HepG2 (cell line): ENCODE data around the gene TSC22D2. TPM values are rescaled to one million over a fixed set of nuclear protein-coding genes. Genes with fewer than 3 reads are reported as not detected.

Source experiments
- ATAC-seq: fragments of 200-7000 bp; cut with Tn5 transposase; 3 replicates; pipeline ENCODE4 v1.9.1; 2020; ENCODE audit warnings: mild to moderate bottlenecking, moderate library complexity
- BruUV-seq: library from RNA; stranded (reverse); fragments of 400-500 nt; replicated peaks from 2 replicates; lab custom pipeline; 2021; lab: Mats Ljungman, UMichigan
- CTCF ChIA-PET: fragments of 300-600 bp; formaldehyde crosslinking; extraction: SDS; loops from one replicate; lab custom pipeline; 2021; ENCODE audit warnings: low total read pairs, inconsistent platforms, low intra/inter-chr PET ratio; lab: Yijun Ruan, JAX
- POLR2A ChIA-PET: fragments of 350-600 bp; sonication (Branson Sonifier 250); formaldehyde crosslinking; loops from one replicate; lab custom pipeline; 2020; ENCODE audit warnings: antibody characterized with exemption, inconsistent platforms; lab: Yijun Ruan, JAX
- DNase-seq: peaks from one replicate; pipeline ENCODE4 v3.0.0-alpha.2; 2015; ENCODE audit warnings: low spot score
- FAIRE-seq: peaks from 3 replicates; lab custom pipeline; 2011; peaks lifted over from hg19 to GRCh38; lab: Jason Lieb, UNC
- H2AFZ ChIP-seq: one replicate; pipeline ENCODE4 v1.6.1; 2011; ENCODE audit warnings: low read length, inconsistent platforms
- H3K27ac ChIP-seq: fragments of 300-600 bp; 3 replicates; pipeline ENCODE4 v1.8.0; 2011; ENCODE audit warnings: mixed run types, mild to moderate bottlenecking, mixed read lengths, low read length, inconsistent platforms; ENCODE audit not compliant: insufficient read depth; ENCODE audit errors: extremely low read length
- H3K27me3 ChIP-seq, 2 experiments: fragments of 200-600 bp in 1 of 2; 2 replicates in 1 of 2; 3 replicates in 1 of 2; pipeline versions ENCODE4 v1.6.0 to v1.8.0; 2011; ENCODE audit warnings: low read length in 2 of 2, mild to moderate bottlenecking in 2 of 2, moderate library complexity in 2 of 2, inconsistent platforms in 1 of 2; ENCODE audit not compliant: insufficient read depth in 2 of 2, control insufficient read depth in 1 of 2
- H3K36me3 ChIP-seq, 2 experiments: fragments of 200-600 bp in 1 of 2; replicated peaks in 1 of 2; 2 replicates in 1 of 2; 3 replicates in 1 of 2; pipeline versions ENCODE4 v1.5.1 to v1.8.0; 2011; ENCODE audit warnings: low read length in 2 of 2, inconsistent platforms in 1 of 2; ENCODE audit not compliant: insufficient read depth in 2 of 2, control insufficient read depth in 1 of 2
- H3K4me1 ChIP-seq: 2 replicates; pipeline ENCODE4 v1.5.1; 2012; ENCODE audit warnings: low read length, inconsistent platforms; ENCODE audit not compliant: insufficient read depth
- H3K4me2 ChIP-seq: 2 replicates; pipeline ENCODE4 v1.6.0; 2011; ENCODE audit warnings: low read depth, low read length, inconsistent platforms
- H3K4me3 ChIP-seq, 3 experiments: fragments of 200-600 bp in 1 of 3; sonication (generic), shearing (Covaris generic) in 1 of 3; replicated peaks in 1 of 3; 2 replicates each; pipeline ENCODE4 v1.5.1; 2011 to 2016; ENCODE audit warnings: low read length in 3 of 3, inconsistent platforms in 2 of 3, low read depth in 2 of 3, mild to moderate bottlenecking in 2 of 3, control low read depth in 1 of 3, mixed read lengths in 1 of 3; ENCODE audit not compliant: insufficient read depth in 1 of 3
- H3K79me2 ChIP-seq: one replicate; pipeline ENCODE4 v1.6.1; 2011; ENCODE audit warnings: low read length, inconsistent platforms; ENCODE audit not compliant: insufficient read depth
- H3K9ac ChIP-seq: 2 replicates; pipeline ENCODE4 v1.6.0; 2011; ENCODE audit warnings: mild to moderate bottlenecking, low read depth, low read length, inconsistent platforms; ENCODE audit not compliant: insufficient read depth
- H3K9me3 ChIP-seq: 2 replicates; pipeline ENCODE4 v1.5.1; 2012; ENCODE audit warnings: mild to moderate bottlenecking, low read length
- H4K20me1 ChIP-seq: 2 replicates; pipeline ENCODE4 v1.6.0; 2011; ENCODE audit warnings: inconsistent platforms, mild to moderate bottlenecking, low read length, moderate library complexity; ENCODE audit not compliant: insufficient read depth
- GTF2F1 ChIP-seq: fragments of 150-350 bp; IDR thresholded peaks from 2 replicates; pipeline ENCODE4 v1.6.1; 2014; ENCODE audit warnings: low read length
- IKZF1 ChIP-seq: fragments of 450-650 bp; IDR thresholded peaks from 2 replicates; pipeline ENCODE4 v1.7.1; 2016
- MEIS2 ChIP-seq: sonication (generic); formaldehyde crosslinking; IDR thresholded peaks from 2 replicates; pipeline ENCODE4 v1.9.0; 2021; ENCODE audit warnings: mild to moderate bottlenecking, missing genetic modification reagents
- NCOR1 ChIP-seq: fragments of 200-600 bp; sonication (generic); IDR thresholded peaks from 2 replicates; pipeline ENCODE4 v1.7.0; 2017; ENCODE audit warnings: antibody characterized with exemption, low read length, borderline replicate concordance
- ZNF143 ChIP-seq: sonication (generic); formaldehyde crosslinking; IDR thresholded peaks from 2 replicates; pipeline ENCODE4 v1.4.0; 2020; ENCODE audit warnings: missing genetic modification reagents
- ZNF160 ChIP-seq: sonication (generic); formaldehyde crosslinking; IDR thresholded peaks from 2 replicates; pipeline ENCODE4 v1.8.0; 2022; ENCODE audit warnings: mild to moderate bottlenecking, inconsistent platforms, missing genetic modification reagents
- WGBS: methylation state at CpG from one replicate; pipeline ENCODE4 v1.1.6; 2017; ENCODE audit warnings: low lambda C conversion rate; 5-methylcytosine and 5-hydroxymethylcytosine counted together
- in situ Hi-C: cut with HindIII; loops from 2 replicates; pipeline ENCODE4 v1.10.0; 2017; ENCODE audit warnings: low pct_unique_long_range_greater_than_20kb; ENCODE audit not compliant: extremely low pct_ligation_motif_present
- intact Hi-C: fragments of 100-400 bp; cut with micrococcal nuclease; formaldehyde crosslinking; loops from one replicate; pipeline ENCODE4 v1.10.0; 2022; ENCODE audit not compliant: unreplicated experiment
- polyA plus RNA-seq, 8 experiments: library from polyadenylated mRNA; depleted of rRNA in 3 of 8; stranded (reverse) in 7 of 8; unstranded in 1 of 8; fragments of >200 nt; fragmentation: Illumina TruSeq in 4 of 8; extraction: Trizol in 4 of 8; gene quantifications; 2 replicates each; pipeline versions ENCODE4 v1.2.1 to v1.2.3, GENCODE V29; 2011 to 2016; ENCODE audit warnings: low read depth in 4 of 8, missing spikeins in 1 of 8, mixed read lengths in 1 of 8; ENCODE audit not compliant: insufficient read depth in 1 of 8
- total RNA-seq, 5 experiments: library from RNA; depleted of rRNA; stranded (reverse); fragments of >200 nt; fragmentation: Illumina TruSeq; extraction: Trizol; gene quantifications; 2 replicates each; pipeline ENCODE4 v1.2.3, GENCODE V29; 2016; ENCODE audit warnings: low read depth in 1 of 5
- TF ChIP-seq, protein P1 (sequence below): sonication (generic); formaldehyde crosslinking; conservative IDR thresholded peaks from 2 replicates; pipeline ENCODE4 v1.4.0; 2020; ENCODE audit warnings: missing genetic modification reagents
- TF ChIP-seq, protein P2 (sequence below): sonication (generic); formaldehyde crosslinking; IDR thresholded peaks from 2 replicates; pipeline ENCODE4 v1.4.0; 2020; ENCODE audit warnings: mild to moderate bottlenecking, missing genetic modification reagents

Gene TSC22D2
- total and polyA plus RNA-seq, 2 of the 13 experiments (the other 11 are each of a cell fraction or from before 2014, with no cell fraction given), result 4.6 to 8.2 TPM

DNA sequence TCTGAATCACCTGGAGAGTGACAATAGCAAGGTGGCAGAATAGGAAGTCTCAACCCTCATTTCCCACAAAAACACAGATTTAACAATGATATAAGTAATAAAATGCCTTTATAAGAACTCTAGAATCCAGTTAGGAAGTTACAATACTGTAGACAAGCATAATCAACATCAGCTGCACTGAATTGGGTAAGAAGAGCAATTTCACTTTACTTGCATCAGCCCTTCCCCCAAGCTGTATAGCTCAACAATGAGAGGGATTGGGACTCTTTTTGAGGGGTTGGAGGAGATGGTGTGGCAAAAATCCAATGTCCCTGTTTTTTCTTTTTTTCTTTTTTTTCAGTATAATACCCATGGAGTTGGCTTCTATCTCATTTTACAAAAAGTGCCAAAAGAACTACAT, 75.1 kb downstream of the TSC22D2 start (continued):
- TF ChIP-seq, protein P1, sequence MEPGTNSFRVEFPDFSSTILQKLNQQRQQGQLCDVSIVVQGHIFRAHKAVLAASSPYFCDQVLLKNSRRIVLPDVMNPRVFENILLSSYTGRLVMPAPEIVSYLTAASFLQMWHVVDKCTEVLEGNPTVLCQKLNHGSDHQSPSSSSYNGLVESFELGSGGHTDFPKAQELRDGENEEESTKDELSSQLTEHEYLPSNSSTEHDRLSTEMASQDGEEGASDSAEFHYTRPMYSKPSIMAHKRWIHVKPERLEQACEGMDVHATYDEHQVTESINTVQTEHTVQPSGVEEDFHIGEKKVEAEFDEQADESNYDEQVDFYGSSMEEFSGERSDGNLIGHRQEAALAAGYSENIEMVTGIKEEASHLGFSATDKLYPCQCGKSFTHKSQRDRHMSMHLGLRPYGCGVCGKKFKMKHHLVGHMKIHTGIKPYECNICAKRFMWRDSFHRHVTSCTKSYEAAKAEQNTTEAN (CRISPR knock-in tag), result no peak
- no peak for TF ChIP-seq NCOR1
- no peak for TF ChIP-seq IKZF1
- TF ChIP-seq MEIS2, result no peak
- TF ChIP-seq ZNF143 (CRISPR knock-in tag), result no peak

DNA sequence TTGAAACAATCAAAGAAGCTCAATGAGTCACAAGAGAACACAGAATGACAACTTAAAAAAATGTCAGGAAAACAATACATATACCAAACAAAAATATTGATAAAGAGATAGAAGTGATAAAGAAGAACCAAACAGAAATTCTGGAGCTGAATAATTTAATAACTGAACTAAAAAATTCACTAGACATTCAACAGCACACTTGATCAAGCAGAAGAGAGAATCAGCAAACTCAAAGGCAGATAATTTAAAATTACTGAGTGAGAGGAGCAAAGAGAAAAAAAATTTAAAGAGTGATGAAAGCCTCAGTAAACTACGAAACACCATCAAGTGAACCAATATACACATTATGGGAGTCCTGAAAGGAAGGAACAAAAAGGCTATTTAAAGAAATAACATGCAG, 76.3 kb downstream of the TSC22D2 start:
- POLR2A ChIA-PET, result no interaction called here
- 15% methylated on average over 1 of the region's 1 CpG for WGBS
- no TSS peak for BruUV-seq

More for the DNA sequence above, 76.3 kb downstream of the TSC22D2 start:
- Histone ChIP-seq H4K20me1 (no peaks in the 10 kb centered on the region), H3K4me2 (no peak overlapping the region), H3K27me3 (no peaks in the 10 kb centered on the region; a peak in 1 of 5 replicates), H3K79me2 (no peaks in the 10 kb centered on the region), H3K9me3 (no peaks in the 10 kb centered on the region), H3K9ac (no peak overlapping the region), H3K4me3 (no peak overlapping the region), H2AFZ (no peak overlapping the region), H3K36me3 (no peaks in the 10 kb centered on the region), H3K4me1 (no peaks in the 10 kb centered on the region), H3K27ac (no peak overlapping the region)
- TF ChIP-seq ZNF160 (CRISPR knock-in tag) (peak; percentile 69; the same call in 1 of the 2 replicates), GTF2F1 (no peak)
- TF ChIP-seq, protein P2, sequence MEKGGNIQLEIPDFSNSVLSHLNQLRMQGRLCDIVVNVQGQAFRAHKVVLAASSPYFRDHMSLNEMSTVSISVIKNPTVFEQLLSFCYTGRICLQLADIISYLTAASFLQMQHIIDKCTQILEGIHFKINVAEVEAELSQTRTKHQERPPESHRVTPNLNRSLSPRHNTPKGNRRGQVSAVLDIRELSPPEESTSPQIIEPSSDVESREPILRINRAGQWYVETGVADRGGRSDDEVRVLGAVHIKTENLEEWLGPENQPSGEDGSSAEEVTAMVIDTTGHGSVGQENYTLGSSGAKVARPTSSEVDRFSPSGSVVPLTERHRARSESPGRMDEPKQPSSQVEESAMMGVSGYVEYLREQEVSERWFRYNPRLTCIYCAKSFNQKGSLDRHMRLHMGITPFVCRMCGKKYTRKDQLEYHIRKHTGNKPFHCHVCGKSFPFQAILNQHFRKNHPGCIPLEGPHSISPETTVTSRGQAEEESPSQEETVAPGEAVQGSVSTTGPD (CRISPR knock-in tag), result no peak
- CTCF ChIA-PET, result no interaction called here
- intact Hi-C loops (no loop called here), in situ Hi-C loops (no loop called here)
- no peak for FAIRE-seq
- DNase-seq, result no peak
- no peak for ATAC-seq
